GOT3 (cell line): ENCODE results near the gene KIF1A.

Experiments
- DNase-seq: peaks from one replicate; lab custom pipeline; 2025; ENCODE audit warnings: mixed read lengths; lab: John Stamatoyannopoulos, UW

The KIF1A gene

GRCh38 chr2:240719676-240720545 lies 100.1 kb downstream of the KIF1A start:
- DNase-seq: no peak

GRCh38 chr2:240718896-240719490 lies 101.0 kb downstream of the KIF1A start:
- no peak for DNase-seq

- no peak for DNase-seq
Observed at GRCh38 chr2:240717681-240718581, 102.1 kb downstream of the KIF1A start.

- no peak for DNase-seq
Observed at GRCh38 chr2:240717181-240717641, 102.8 kb downstream of the KIF1A start.

GRCh38 chr2:240716130-240716798 lies 103.8 kb downstream of the KIF1A start:
- no peak for DNase-seq

- no peak for DNase-seq
Observed at GRCh38 chr2:240714747-240715725, 105.0 kb downstream of the KIF1A start.

GRCh38 chr2:240713928-240714746 lies 105.9 kb downstream of the KIF1A start:
- no peak for DNase-seq

- no peak for DNase-seq
Observed at GRCh38 chr2:240713071-240713927, 106.7 kb downstream of the KIF1A start.

- DNase-seq: no peak
Observed at GRCh38 chr2:240712121-240712520, 107.9 kb downstream of the KIF1A start.

GRCh38 chr2:240711701-240712100 lies 108.3 kb downstream of the KIF1A start:
- no peak for DNase-seq

GRCh38 chr2:240711296-240711695 lies 108.7 kb downstream of the KIF1A start:
- no peak for DNase-seq

- no peak for DNase-seq
Observed at GRCh38 chr2:240708457-240708856, 111.6 kb downstream of the KIF1A start.

GRCh38 chr2:240707821-240708220 lies 112.2 kb downstream of the KIF1A start:
- DNase-seq: no peak

- no peak for DNase-seq
Observed at GRCh38 chr2:240707043-240707756, 112.8 kb downstream of the KIF1A start.

- no peak for DNase-seq
Observed at GRCh38 chr2:240705204-240705791, 114.7 kb downstream of the KIF1A start.

GRCh38 chr2:240704651-240705050 lies 115.4 kb downstream of the KIF1A start:
- DNase-seq: no peak
